Cardiac septum (tissue), 1 donor: ENCODE results near the gene RRP12. TPM values are rescaled to one million over a fixed set of nuclear protein-coding genes. Genes with fewer than 3 reads are reported as not detected.

Source experiments
- total RNA-seq: library from RNA; stranded (reverse); fragmentation: NEBNext Ultra II Directional; extraction: Animal tissue kit (Norgen Biotek cat#: 25700); gene quantifications from one replicate; pipeline ENCODE4 v1.2.1, GENCODE V29; 2021
- donor health status: DM: no; HTN: no; CAD: no.

The RRP12 gene
- total RNA-seq, 1 donor from 2014 or later: 23.5 TPM

Other genes with a start within 250 kb of the RRP12 start
- 0.05 TPM for gene SLIT1, start 215.4 kb downstream of the RRP12 start, total RNA-seq
- 4.4 TPM for gene ARHGAP19, start 108.7 kb downstream of the RRP12 start, total RNA-seq
- gene FRAT1, start 82.1 kb downstream of the RRP12 start, total RNA-seq: 1.6 TPM
- gene FRAT2, start 66.6 kb downstream of the RRP12 start, total RNA-seq: 4.8 TPM
- gene PGAM1, start 24.9 kb upstream of the RRP12 start, total RNA-seq: 331 TPM
- gene EXOSC1, start 44.7 kb upstream of the RRP12 start, total RNA-seq: 15.8 TPM
- gene ZDHHC16, start 44.8 kb upstream of the RRP12 start, total RNA-seq: 25.5 TPM
- 46.7 TPM for gene MMS19, start 97.1 kb upstream of the RRP12 start, total RNA-seq
- gene UBTD1, start 97.6 kb upstream of the RRP12 start, total RNA-seq: 25.5 TPM
- 138 TPM for gene ANKRD2, start 171.4 kb upstream of the RRP12 start, total RNA-seq
- 20.4 TPM for gene HOGA1, start 183.0 kb upstream of the RRP12 start, total RNA-seq
- 0.51 TPM for gene C10orf62, start 188.4 kb upstream of the RRP12 start, total RNA-seq
- gene MORN4, start 232.2 kb upstream of the RRP12 start, total RNA-seq: 17.7 TPM
- gene PI4K2A, start 239.3 kb upstream of the RRP12 start, total RNA-seq: 18.0 TPM